ENCODE measurements around the gene HERC6.
"Not testable (repeated sequence)": the region's sequence is repeated elsewhere in the genome, so short reads cannot be mapped to it uniquely, and the experiment has no call there.

The HERC6 gene

DNA sequence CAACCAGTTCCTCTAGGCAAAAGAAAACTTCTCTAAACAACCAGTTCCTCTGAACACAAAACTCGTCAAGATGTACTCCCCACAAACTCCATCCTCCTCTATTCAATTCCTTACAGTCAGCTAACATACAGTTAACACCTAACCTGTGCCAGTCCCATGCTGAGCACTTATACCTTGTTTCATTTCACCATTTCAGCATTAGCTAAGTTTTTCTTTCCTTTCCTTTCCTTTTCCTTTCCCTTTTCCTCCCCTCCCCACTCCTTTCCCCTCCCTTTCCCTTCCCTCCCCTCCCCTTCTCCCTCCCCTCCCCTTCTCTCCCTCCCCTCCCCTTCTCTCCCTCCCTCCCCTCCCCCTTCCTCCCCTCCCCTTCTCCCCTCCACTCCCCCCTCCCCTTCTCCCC is 13.1 kb downstream of the HERC6 start:
- DNase-seq = no peak

DNA sequence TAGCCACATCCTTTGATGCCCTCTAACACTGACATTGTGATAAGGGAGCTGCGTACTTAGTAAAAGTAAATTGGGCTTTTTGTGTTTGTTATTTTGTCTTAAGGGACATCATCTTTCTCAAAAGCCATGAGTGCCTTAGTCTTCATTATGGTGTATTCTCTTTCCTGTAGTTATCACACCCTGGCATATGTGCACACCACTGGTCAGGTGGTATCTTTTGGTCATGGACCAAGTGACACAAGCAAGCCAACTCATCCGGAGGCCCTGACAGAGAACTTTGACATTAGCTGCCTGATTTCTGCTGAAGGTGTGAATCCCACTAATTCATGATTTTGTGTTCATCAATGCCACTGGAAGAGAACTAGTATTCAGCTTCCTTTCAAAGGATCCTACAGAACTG is 18.0 kb downstream of the HERC6 start:
- DNase-seq = no peak

DNA sequence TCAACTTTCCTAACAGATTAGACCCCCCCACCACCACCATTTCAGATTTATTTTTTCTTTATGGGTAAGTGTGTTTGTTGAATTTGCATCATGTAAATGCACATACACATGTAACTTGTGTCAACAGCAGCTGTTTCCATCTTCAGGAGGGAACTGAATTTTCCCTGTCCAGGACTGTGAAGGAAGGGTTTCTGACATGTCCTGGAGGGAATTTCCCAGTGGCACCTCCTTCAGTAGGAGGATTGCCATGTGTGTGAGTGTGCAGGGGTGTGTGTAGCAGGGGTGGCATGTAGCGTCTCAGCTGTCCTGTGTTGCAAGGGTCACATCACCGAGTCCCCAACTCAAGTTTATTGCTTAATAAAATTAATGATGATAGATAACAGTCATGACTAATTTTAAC is 19.7 kb downstream of the HERC6 start:
- DNase-seq = no peak

GRCh38 chr4:88409206-88409605 is 30.6 kb downstream of the HERC6 start:
- DNase-seq = no peak

DNA sequence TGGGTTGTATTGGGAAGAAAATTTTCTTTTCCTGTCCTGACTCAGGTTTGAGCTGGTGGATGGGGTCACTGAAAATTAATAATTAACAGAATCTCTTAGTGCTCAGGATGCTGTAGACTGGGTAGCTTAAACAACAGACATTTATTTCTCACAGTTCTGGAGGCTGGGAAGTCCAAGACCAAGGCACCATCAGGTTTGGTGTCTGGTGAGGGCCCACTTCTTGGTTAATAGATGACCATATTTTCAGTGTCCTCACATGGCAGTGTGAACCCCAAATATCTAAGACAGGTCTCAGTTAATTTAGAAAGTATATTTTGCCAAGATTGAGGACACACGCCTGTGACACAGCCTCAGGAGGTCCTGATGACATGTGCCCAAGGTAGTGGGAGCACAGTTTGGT is 31.1 kb downstream of the HERC6 start:
- DNase-seq = no peak

GRCh38 chr4:88411491-88412096 is 32.9 kb downstream of the HERC6 start:
- DNase-seq = no peak

- DNase-seq = no peak
These were observed 35.1 kb downstream of the HERC6 start for GRCh38 chr4:88413801-88414200.

DNA sequence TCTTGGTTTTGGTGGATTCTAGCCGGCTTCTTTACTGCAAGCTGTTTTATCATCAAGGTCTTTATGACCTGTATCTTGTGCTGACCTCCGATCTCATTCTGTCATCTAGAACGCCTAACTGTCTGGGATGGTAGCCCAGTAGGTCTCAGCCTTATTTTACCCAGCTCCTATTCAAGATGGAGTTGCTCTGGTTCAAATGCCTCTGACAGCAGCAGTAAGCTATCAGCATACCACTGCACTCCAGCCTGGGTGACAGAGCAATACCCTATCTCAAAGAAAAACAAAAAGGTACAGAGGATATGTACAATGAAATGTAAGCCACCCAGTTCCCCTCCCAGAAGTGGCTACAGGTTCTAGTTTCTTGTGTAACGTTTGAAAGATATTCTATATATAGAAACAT is 36.1 kb downstream of the HERC6 start:
- no peak for DNase-seq

- no peak for DNase-seq
These were observed 37.3 kb downstream of the HERC6 start for GRCh38 chr4:88415982-88416381.

- no peak for DNase-seq
These were observed 39.8 kb downstream of the HERC6 start for GRCh38 chr4:88418411-88418810.

DNA sequence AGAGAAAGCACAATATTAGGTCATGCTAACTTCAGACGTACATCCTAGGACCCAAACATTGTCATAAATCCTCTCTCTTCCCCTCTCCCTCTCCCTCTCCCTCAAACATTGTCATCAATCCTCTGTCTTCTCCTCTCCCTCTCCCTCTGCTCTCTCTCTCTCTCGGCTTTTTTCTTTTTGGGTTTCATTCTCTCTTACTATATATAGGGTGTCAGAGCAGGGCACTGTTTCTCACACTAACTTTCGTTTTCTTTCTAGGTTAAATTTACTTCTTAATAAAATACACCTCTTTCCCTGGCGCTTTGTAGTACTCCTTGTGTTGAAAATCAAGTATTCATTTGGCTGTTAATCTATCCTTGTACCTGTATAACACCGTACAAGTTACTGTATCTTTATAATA is 41.2 kb downstream of the HERC6 start:
- DNase-seq = no peak

GRCh38 chr4:88420844-88421243 is 42.2 kb downstream of the HERC6 start:
- DNase-seq = no peak

DNA sequence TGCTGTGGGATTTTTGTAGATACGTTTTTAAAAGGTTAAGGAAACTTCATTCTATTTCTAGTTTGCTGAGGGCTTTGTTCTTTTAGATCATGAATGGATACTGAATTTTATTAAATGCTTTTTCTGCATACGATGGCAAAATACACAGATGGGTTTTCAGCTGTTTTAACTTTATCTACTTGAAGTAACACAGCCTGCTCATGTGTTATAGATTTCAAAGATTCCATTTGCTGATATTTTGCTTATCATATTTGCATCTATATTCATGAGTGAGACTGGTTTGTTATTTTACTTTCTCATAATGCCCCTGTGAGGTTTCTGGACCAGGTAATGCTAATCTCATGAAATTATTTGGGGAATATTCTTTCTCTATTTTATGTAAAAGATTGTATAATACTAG is 43.8 kb downstream of the HERC6 start:
- DNase-seq = no peak

DNA sequence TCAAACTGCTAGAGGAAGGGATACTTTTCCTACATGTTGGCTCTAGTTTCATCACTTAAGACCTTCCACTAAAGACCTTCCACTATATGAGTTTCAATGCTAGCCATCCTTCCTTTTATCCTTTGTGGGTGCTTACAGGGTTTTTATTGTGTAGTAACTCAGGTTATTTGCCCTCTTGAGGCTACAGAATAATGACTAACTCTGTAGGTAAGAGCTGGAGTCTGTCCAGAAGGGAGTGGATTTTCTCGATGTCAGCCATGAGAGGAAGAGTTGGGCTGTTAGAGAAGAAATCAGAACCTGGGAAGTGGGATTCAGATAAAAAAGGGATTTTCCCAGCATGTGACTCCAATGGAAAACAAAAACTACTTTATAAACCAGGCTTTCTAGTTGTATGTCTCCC is 50.7 kb downstream of the HERC6 start:
- no peak for DNase-seq

DNA sequence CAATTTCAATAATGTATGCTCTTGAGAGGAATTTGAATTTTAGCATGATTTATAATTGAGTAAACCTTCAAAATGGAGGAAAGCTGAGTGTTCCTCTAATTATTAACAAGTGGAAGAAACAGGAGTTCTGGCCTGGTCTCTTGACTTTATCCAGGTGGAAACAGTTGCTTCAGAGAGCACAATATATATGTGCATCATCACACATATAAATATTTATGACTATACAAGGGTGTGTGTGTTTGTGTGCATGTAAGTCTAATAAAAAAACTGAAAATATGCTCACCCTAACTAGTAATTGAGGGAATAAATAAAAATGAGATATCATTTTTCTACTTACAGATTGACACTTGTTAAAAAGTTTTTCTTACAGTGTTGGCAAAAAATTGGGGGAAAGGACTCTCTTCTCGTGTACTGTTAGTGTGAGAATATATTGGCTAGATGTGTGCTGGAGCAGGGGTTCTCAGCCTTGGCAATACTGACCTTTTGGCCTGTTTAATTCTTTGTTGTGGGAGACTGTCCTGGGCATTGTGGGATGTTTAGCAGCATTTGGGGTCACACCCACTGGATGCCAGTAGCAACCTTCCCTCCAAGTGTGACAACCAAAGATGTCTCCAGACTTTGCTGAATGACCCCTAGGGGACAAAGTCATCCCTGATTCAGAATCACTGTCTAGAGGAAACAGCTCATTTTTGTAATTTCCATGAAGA is 57.5 kb downstream of the HERC6 start:
- DNase-seq = no peak

GRCh38 chr4:88437873-88438272 is 59.2 kb downstream of the HERC6 start:
- DNase-seq = not testable (repeated sequence)

- DNase-seq = no peak
These were observed 60.6 kb downstream of the HERC6 start for GRCh38 chr4:88439161-88439760.

DNA sequence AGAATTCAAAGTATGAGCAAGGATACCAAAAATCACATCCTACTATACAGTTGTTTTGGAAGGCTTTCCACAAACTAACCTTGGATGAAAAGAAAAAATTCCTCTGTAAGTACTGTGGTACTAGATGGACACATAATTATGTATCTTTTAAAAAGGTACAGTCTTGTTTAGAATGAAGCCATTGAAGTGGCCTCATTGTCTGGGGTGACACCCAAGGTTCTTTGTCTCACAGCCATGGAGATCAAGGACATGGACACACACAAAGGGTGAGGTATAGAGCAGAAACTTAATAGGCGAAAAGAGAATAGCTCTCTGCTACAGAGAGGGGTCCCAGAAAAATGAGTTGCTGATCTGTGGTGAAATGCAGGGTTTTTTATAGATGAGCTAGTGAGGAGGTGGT is 61.5 kb downstream of the HERC6 start:
- no peak for DNase-seq

- no peak for DNase-seq
These were observed 63.0 kb downstream of the HERC6 start for GRCh38 chr4:88441696-88442095.

DNA sequence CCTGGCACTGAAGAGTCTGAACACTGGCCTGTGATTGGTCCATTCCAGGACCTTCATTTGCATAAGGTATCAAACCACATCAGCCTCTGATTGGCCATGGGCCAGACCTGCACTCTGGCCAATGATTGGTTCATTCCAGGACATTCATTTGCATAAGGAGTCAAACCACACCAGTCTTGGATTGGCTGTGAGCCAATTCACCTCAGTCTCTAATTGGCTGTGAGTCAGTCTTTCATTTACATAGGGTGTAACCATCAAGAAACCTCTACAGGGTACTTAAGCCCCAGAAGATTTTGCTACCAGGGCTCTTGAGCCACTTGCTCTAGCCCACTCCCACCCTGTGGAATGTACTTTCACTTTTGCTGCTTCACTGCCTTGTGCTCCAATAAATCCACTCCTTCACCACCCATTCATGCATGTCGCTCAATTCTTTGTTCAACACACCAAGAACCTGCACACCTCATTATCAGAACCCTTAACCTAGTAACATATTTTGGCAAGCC is 64.1 kb downstream of the HERC6 start:
- DNase-seq = no peak

DNA sequence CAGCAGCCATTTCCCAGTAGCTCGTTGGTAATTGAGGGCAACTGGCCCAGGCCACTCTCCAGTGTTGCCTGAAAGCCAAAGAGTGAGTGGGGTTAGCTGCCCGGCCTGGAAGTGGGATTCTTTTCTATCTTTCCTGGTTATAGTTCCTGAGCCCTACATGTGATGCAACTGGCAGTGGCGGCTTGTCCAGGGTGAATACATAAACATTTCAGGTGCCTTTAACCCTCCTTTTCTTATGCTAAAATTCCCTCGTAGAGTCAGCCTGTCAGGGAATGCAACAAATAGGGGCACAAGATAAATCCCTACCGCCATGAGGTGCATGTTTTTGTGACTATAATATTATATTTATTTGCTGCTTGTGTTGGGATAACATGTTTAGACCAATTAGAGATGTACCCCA is 64.8 kb downstream of the HERC6 start:
- no peak for DNase-seq

DNA sequence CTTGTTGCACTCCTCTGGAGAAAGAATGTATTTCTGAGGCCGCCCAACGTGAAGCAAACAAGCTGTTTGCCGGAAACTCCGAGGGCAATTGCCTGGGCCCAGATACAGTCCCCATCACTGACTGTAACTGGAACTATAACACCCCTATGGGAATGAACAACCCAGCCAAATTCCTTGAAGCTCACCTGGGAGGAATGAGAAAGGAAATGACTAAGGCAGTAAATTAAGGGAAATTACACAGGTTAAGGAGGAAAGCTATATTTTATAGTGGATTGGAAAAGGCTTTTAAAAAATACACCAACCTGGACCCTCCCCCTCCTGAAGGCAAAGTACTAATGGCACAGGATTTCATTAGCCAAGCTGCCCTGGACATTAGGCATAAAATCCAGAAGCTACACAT is 66.6 kb downstream of the HERC6 start:
- DNase-seq = no peak

- DNase-seq = no peak
These were observed 67.5 kb downstream of the HERC6 start for GRCh38 chr4:88446124-88446523.

DNA sequence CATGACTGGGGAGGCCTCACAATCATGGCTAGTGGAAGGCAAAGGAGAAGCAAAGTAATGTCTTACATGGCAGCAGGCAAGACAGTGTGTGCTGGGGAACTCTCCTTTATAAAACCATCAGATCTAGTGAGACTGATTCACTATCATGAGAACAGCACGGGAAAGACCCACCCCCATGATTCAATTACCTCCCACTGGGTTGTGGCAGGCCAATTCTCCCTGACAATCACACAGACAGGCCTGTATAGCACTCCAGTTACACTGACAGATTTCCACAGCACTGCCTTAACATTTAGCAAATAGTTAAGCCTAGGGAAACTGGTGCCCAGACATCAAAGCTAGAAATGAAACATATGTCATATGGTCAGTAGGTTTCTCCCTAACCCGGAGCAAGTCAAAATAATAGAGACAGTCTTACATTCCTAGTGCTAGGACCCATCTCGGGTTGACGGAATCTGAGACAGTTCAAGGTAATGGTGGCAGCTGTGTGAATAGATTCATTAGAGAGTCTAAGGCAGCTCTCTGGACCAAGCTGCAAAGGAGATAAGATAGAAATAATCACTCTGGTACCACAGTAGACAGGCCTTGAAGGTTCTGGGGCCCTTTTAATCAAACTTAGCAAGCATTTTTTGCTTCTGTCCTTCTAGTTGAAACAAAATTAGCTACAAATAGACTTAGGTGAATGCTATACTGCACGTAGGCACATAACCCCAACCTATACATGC is 68.9 kb downstream of the HERC6 start:
- no peak for DNase-seq

All from NCI-H2227 treated with DMSO at 0.1 percent for 48 hours (cell line).